GM12892 (cell line): Measurements from ENCODE around the gene PIK3R5.

Experiments used
- POLR2A ChIP-seq: IDR thresholded peaks from 2 replicates; pipeline ENCODE4 v1.6.1; 2011; ENCODE audit warnings: low read depth, low read length, control low read depth
- POLR2AphosphoS5 ChIP-seq: IDR thresholded peaks from 2 replicates; pipeline ENCODE4 v1.6.1; 2011; ENCODE audit warnings: low read depth, low read length, control low read depth

- TF ChIP-seq POLR2A (no peak), POLR2AphosphoS5 (no peak)
Observed at GRCh38 chr17:8944083-8944482, 21.4 kb downstream of the PIK3R5 start.
